Measurements from ENCODE around the gene CBX4. TPM values are rescaled to one million over a fixed set of nuclear protein-coding genes. Genes with fewer than 3 reads are reported as not detected.
A peak's percentile ranks its signal among the peaks of the same experiment; 100 is the strongest.

The CBX4 gene
- polyA plus RNA-seq, 1 donor, result 11.0 TPM

GRCh38 chr17:79841369-79842135 is 2.3 kb upstream of the CBX4 start:
- no peak for DNase-seq

DNA sequence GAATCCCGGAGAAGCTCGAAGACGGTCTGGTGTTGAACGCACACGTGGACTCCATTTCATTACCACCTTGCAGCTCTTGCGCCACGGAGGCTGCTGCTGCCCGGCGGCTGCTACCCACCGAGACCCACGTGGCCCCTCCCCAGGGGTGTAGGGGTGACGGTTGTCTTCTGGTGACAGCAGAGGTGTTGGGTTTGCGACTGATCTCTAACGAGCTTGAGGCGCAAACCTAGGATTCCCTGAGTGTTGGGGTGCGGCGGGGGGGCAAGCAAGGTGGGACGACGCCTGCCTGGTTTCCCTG is 1.7 kb upstream of the CBX4 start:
- DNase-seq, result no peak

- DNase-seq, result peak; percentile 68
Observed at GRCh38 chr17:79840269-79840988, 1.2 kb upstream of the CBX4 start.

DNA sequence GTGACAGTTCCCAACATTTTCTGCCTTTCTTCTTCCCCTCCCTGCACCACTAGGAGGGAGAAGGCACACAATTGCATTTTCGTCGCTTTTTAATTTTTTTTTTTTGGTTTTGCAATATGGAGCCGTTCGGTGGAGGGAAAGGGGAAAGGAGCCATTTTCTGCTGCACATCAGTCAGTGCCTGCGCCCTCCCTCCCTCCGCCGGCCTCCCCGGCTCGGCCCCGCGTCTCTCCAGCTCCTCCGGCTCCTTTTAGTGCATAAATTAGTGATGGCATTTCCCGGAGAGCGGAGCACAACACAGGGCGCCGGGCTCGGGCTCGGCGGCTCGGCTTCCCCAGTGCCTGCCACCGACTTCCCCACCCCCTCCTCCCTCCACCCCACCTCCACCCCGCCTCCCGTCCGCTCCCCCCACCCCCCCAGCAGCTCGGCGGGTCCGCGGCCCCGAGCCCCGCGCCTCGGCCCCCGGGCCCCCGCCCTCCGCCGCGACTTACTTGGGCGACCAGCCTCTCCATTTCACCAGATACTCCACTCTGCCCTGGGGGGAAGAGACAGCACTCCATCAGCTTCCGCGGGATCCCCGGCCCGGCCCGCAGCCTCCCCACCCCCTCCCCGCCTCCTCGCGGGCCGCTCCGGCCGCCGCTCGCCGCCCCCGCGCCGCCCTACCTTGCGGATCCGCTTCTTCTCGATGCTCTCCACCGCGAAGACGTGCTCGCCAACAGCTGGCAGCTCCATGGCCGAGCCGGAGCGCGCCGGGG is 542 bp downstream of the CBX4 start:
- DNase-seq, result peak; percentile 68

GRCh38 chr17:79837888-79838521 is 1.2 kb downstream of the CBX4 start:
- peak; percentile 58 for DNase-seq

DNA sequence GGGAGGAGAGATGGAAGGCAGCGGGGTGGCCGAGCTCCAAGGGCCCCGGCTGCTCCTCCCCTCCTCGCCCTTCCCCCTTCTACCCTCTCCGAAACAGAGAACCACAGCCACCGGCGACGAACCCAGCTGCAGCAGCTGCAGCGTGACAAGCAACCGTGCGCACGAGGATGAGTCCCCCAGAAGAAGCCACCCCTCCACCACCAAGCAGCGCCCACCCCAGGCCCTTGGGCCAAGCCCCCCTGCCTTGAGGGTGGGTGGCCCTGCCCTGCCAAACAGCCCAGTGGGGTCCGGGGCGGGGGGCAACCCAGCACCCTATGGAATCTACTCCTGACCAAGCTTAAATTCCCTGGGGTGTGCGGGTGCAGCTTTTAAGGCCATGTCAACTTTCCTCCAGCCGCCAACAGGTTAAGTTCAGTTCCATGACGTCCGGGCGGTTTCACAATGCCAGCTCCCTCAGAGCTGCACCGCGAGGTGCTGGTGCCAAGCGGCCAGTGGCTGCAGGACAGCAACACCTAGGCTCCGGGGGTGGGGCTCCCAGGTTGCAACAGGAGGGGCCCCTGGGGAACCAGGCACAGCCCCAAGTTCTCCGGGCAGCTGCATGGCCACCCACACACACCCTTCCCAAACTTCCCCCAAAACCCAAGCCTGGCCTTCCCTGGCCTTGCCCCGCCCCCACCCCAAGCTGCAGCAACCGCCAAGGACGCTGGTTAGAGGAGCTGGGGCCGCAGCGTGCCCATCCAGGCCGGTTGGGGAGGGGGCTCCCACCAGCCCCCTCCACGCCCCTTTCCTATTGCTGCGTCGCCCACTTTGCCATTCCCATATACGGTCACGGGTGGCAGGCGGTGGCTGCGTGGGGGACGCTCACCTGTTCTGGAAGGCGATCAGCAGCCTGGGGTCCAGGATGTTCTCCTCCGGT is 2.0 kb downstream of the CBX4 start:
- DNase-seq, result no peak

- no peak for DNase-seq
Observed at GRCh38 chr17:79836510-79836971, 2.7 kb downstream of the CBX4 start.

DNA sequence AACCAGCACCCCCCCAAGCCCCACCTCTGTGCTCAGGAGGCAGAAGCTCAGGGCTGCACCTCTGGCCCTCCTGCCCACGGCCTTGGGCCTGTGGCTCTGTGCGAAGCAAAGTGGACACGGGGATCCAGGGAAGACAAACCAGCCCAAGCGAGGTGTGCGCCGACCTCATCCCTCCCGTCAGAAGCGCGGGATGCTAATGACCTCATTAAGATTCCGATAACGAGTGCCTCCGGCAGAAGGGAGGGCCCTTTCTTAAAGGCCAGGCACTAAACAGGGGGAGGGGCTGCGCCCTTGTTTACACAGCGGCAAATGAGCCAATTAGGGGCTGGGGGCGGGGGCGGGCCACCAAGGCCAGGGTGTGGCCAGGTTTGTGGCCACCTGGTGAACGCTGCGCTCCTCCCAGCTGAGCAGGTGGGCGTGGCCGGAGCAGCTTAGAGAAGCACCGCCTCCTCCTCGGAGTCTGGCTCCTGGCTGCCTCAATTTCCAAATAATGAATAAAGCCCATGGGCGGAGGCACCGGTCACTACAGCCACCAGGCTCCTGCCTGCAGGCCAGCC is 3.2 kb downstream of the CBX4 start:
- DNase-seq, result no peak

GRCh38 chr17:79835470-79835899 is 3.8 kb downstream of the CBX4 start:
- DNase-seq, result no peak

DNA sequence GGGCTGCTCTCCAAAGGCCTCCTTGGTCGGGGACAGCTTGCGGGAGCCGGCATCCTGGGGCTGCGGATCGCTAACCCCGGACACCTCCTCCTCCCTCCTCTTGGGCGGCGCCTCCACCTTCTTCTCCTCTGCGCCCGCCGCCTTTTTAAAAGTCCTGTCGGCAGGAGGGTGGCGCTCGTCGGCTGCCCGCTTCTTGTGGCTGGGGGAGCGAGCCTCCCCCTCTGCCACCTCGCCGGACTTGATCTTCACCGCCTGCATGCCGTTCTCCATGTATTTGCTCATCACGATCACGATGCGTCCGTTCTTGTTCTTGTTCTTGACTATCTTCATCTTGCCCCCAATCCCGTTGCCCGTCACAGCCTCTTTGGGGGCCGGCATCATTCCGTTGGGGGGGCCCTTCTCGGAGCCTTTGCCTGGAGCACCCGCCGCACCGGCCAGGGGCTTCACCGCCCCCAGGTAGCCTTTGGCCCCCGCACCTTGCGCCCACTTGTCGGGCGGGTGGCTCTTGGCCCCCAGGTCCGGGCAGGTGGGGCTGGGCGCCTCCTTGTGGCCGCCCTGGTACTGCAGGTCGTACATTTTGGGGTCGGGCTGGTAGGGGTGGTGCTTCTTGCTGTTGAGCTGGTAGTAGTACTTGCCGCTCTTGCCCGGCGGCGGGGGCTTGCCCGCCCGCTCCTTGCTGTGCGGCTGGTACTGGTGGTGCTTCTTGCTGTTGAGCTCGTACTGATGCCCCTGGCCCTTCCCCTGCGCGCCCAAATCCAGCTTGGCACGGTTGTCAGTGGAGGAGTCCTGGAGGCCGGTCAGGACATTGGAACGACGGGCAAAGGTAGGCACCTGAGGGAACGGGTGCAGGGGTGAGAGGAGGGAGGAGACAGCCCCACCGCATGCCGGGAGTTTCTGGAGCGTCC is 4.4 kb downstream of the CBX4 start:
- no peak for DNase-seq

GRCh38 chr17:79833744-79834564 is 5.3 kb downstream of the CBX4 start:
- no peak for DNase-seq

- no peak for DNase-seq
Observed at GRCh38 chr17:79833110-79833450, 6.2 kb downstream of the CBX4 start.

GRCh38 chr17:79832218-79833109 is 6.8 kb downstream of the CBX4 start:
- no peak for DNase-seq

DNA sequence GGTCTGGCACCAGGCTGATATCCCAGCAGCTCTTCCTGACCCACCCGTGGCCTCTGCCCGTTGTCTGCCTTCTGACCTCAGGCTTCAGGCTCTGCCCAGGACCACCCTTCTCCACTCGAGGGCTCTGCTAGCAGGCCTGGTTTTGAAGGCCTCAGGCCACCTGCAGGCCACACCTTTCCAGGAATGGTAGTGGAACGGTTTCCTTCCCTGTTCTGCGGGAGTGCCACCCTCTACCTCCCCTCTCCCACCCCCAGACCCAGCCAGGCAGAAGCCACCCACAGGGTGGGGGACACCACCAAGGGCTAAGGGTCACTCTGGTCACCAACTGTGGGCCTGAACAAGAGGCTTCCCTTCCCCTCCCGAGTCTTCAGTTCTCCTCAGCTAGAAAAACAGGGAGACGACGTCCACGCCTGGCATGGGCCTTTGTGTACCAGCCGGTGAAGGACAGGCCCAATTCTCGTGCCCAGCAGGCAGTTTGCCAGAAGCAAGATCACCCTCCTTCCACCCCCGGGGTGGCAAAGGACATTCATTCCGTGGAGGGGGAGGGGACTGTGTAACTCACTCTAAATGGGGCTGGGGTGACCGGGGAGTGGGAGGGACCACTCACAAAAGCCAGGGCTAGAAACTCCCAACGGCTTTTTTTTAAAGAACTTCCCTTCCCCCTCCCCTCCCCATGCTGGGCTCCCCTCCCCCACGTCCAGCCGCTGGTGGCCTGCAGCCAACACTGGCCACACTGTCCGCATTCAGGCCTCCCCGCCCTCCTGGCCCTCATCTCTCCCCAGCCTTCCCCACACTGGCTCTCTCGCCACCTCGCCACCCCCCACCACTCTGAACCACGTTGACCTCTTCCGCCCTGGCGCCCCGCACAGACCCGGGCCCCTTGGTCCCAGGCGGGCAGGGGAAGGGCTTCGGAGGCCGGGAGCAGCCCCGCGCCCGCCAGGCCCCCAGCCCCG is 7.7 kb downstream of the CBX4 start:
- no peak for DNase-seq

DNA sequence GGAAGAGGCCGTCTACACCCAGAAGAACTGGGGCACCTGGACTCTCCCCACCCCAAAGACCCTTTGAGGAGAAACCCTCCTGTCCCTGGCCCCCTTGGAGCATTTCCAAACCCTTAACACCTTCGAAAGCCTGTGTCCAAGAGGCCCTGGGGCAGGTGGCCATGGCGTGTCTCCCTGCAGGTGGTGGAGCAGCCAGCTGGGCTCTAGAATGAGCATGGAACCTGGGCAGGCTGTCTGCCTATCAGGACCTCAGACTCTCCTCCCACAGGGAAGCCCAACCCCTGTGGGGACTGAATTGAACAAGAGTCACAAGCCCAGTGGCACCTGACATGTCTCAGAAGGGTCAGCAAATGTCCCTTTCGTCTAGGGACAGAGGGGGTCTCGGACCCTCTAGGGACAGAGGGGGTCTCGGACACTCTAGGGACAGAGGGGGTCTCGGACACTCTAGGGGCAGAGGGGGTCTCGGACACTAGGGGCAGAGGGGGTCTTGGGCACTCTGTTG is 8.4 kb downstream of the CBX4 start:
- no peak for DNase-seq

GRCh38 chr17:79830303-79830702 is 8.9 kb downstream of the CBX4 start:
- DNase-seq, result no peak

DNA sequence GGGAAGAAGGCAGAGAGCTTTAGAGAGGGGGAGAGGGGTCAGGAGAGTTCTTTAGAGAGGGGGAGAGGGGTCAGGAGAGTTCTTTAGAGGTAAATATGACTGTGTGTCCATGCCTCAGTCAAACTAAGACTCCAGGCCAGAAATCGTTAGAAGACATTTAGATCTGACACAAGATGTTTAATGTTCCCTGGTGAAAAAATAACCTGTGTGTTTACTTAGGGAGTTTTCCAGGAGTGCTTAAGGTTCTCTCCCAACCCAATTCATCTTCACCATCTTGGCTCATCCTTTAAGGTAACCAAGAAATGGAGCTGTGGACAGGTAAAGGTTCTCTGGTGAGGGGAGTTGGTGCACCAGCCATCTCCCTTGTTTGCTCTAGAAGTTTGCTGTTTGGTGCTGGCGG is 9.8 kb downstream of the CBX4 start:
- no peak for DNase-seq

Measured in hindlimb muscle (tissue), 1 donor.